ENCODE data around the gene P2RX1.

P2RX1 gene

DNA sequence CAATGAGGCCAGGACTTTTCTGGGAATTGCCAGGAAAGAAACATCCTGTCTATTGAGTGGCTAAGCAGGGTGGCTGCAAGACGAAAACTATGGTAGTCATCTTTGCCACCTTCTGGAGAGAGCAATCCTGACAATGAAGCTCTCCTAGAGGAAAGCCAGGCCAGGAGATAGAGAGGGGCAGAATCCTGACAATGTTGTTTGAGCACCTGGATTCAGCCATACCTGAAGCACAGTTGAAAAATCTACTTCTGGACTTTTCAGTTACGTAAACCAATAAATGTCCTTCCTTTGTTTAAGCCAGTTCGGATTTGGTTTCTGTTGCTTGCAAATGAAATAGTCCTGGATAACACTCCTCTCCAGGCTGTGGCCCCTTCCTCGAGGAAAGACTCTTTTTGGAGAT lies 9.4 kb downstream of the P2RX1 start:
- no peak overlapping the region for H3K4me3 ChIP-seq (ENCODE audit: low read depth, low read length)
- ChIA-PET CTCF (interaction anchor here (1.0 to 1.6 kb wide), 4 partner anchors 9 to 169 kb away, joined by 3 to 7 read pairs (median 4); no protein-coding TSS in a partner anchor), POLR2A (no interaction called here)
- DNase-seq (ENCODE audit: low read depth, low spot score) = no peak
- TF ChIP-seq CTCF (IDR thresholded peaks at IDR 0.05; ENCODE audit: insufficient read depth, low read length, missing control alignments) = no peak

DNA sequence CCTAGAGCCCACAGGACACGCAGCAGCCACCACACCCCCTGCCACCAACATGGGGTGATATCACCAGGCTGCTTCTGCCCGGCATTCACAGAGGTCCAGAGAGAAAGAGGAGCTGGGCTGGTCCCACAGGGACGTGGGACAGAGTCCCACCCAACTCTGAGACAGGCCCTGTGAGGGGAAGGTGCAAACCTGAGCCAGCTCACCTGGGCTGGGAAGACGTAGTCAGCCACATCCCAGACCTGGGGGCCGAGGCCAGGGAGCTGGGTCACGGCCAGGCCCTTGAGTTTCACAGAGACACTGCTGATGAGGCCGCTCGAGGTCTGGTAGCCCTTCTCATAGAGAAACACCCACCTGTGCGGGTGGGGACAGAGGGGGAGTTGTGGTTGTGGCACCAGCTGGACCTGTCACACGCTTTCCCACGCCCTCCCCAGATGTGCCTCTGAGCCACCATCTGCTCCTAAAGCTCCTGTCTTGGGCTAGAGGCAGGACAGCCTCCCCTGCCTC lies 11.2 kb downstream of the P2RX1 start:
- ChIA-PET POLR2A (interaction anchor here (0.6 kb wide), 1 partner anchor 109 kb away, joined by 3 read pairs; no protein-coding TSS in a partner anchor), CTCF (interaction anchor here (0.8 to 3.4 kb wide), 3 partner anchors 9 to 59 kb away, joined by 3 to 59 read pairs (median 3); partner anchors contain the start of gene NCBP3)
- TF ChIP-seq CTCF (IDR thresholded peaks at IDR 0.05; ENCODE audit: insufficient read depth, low read length, missing control alignments) = no peak
- no peak overlapping the region for H3K4me3 ChIP-seq (ENCODE audit: low read depth, low read length)
- no peak for DNase-seq (ENCODE audit: low read depth, low spot score)

- DNase-seq (ENCODE audit: low read depth, low spot score) = no peak
- H3K4me3 ChIP-seq (ENCODE audit: low read depth, low read length) = no peak overlapping the region
- POLR2A ChIA-PET = no interaction called here
- no peak for TF ChIP-seq CTCF (IDR thresholded peaks at IDR 0.05; ENCODE audit: insufficient read depth, low read length, missing control alignments)
- CTCF ChIA-PET = interaction anchor here (0.7 to 3.4 kb wide), 3 partner anchors 9 to 16 kb away, joined by 3 to 59 read pairs (median 3); partner anchors contain the start of gene CAMKK1
Measured at GRCh38 chr17:3904501-3904900, 11.8 kb downstream of the P2RX1 start.

DNA sequence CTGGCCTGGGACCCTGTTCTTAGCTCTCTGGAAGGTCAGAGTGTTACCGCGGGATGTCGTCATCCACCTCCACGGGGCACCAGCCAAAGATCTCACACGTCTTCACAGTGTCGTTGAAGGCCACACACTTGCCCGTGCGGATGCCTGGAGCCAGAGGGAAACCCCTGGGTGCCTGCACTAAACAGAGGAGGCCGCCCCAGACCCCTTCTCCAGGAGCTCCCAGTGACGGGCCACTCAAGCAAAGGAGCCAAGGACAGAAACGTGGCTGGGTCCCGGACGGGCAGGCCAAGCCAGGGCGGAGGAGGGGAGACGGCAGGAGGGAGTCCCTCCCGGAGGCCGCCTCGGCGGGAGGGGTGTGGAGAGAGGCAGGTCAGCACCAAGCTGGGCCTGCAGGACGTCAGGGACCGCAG lies 12.4 kb downstream of the P2RX1 start:
- no peak overlapping the region for H3K4me3 ChIP-seq (ENCODE audit: low read depth, low read length)
- no peak for DNase-seq (ENCODE audit: low read depth, low spot score)
- POLR2A ChIA-PET = no interaction called here
- no peak for TF ChIP-seq CTCF (IDR thresholded peaks at IDR 0.05; ENCODE audit: insufficient read depth, low read length, missing control alignments)
- CTCF ChIA-PET = interaction anchor here (0.7 to 3.4 kb wide), 5 partner anchors 10 to 169 kb away, joined by 3 to 59 read pairs (median 3); partner anchors contain the start of gene CAMKK1

- no peak for DNase-seq (ENCODE audit: low read depth, low spot score)
- no peak overlapping the region for H3K4me3 ChIP-seq (ENCODE audit: low read depth, low read length)
- CTCF ChIA-PET = interaction anchor here (0.7 to 3.4 kb wide), 5 partner anchors 10 to 170 kb away, joined by 3 to 59 read pairs (median 3); partner anchors contain the start of gene CAMKK1
- POLR2A ChIA-PET = no interaction called here
- TF ChIP-seq CTCF (IDR thresholded peaks at IDR 0.05; ENCODE audit: insufficient read depth, low read length, missing control alignments) = no peak
Measured at GRCh38 chr17:3903051-3903825, 13.0 kb downstream of the P2RX1 start.

- ChIA-PET POLR2A (no interaction called here), CTCF (interaction anchor here (0.9 to 7.2 kb wide), 3 partner anchors 9 to 15 kb away, joined by 3 to 75 read pairs (median 4); partner anchors contain the start of gene P2RX1)
- no peak overlapping the region for H3K4me3 ChIP-seq (ENCODE audit: low read depth, low read length)
- DNase-seq (ENCODE audit: low read depth, low spot score) = no peak
- TF ChIP-seq CTCF (IDR thresholded peaks at IDR 0.05; ENCODE audit: insufficient read depth, low read length, missing control alignments) = no peak
Measured at GRCh38 chr17:3900646-3901045, 15.6 kb downstream of the P2RX1 start.
